Testis (tissue), 2 donors: ENCODE measurements around the gene TRRAP.

Source experiments
- CTCF ChIP-seq, 3 experiments: fragments of 450-650 bp in 2 of 3; fragments of 200-600 bp in 1 of 3; sonication (generic) in 1 of 3; IDR thresholded peaks; one replicate each; pipeline ENCODE4 v1.5.1; 2016 to 2019; ENCODE audit warnings: antibody characterized with exemption in 3 of 3, mild to moderate bottlenecking in 2 of 3, moderate library complexity in 1 of 3
- POLR2A ChIP-seq: fragments of 450-650 bp; IDR thresholded peaks from one replicate; pipeline ENCODE4 v1.6.1; 2017; ENCODE audit warnings: antibody characterized with exemption, mild to moderate bottlenecking, moderate library complexity

- TF ChIP-seq POLR2A (no peak), CTCF (IDR thresholded peaks at IDR 0.05) (no peak)
Observed at GRCh38 chr7:98863601-98864000, 14.7 kb upstream of the TRRAP start.
